Activated T-cell treated with anti-CD3 and anti-CD28 coated beads for 1 hour (primary cell): ENCODE data around the gene ESRRA.

Source experiments
- DNase-seq: peaks from one replicate; pipeline ENCODE4 v3.0.0-alpha.2; 2020; ENCODE audit warnings: low read depth

The ESRRA gene

GRCh38 chr11:64352099-64352994 lies 47.0 kb downstream of the ESRRA start:
- DNase-seq: no peak

- no peak for DNase-seq
Measured at GRCh38 chr11:64352995-64353714, 47.8 kb downstream of the ESRRA start.

- DNase-seq: no peak
Measured at GRCh38 chr11:64353715-64354506, 48.6 kb downstream of the ESRRA start.

GRCh38 chr11:64355078-64355940 lies 50.0 kb downstream of the ESRRA start:
- DNase-seq: no peak

GRCh38 chr11:64356498-64357411 lies 51.4 kb downstream of the ESRRA start:
- no peak for DNase-seq

- no peak for DNase-seq
Measured at GRCh38 chr11:64357446-64357845, 52.1 kb downstream of the ESRRA start.

GRCh38 chr11:64357904-64358535 lies 52.7 kb downstream of the ESRRA start:
- DNase-seq: no peak

GRCh38 chr11:64358536-64358906 lies 53.2 kb downstream of the ESRRA start:
- DNase-seq: no peak

- DNase-seq: no peak
Measured at GRCh38 chr11:64358907-64359711, 53.8 kb downstream of the ESRRA start, which contains the start of gene RPS6KA4. RPS6KA4 (plus strand) TSS chr11:64359162; CDS start chr11:64359236, 74 bp downstream.

- no peak for DNase-seq
Measured at GRCh38 chr11:64359712-64360445, 54.6 kb downstream of the ESRRA start.

GRCh38 chr11:64360448-64360921 lies 55.2 kb downstream of the ESRRA start:
- DNase-seq: no peak

- no peak for DNase-seq
Measured at GRCh38 chr11:64361659-64362058, 56.3 kb downstream of the ESRRA start.

GRCh38 chr11:64362339-64362738 lies 57.0 kb downstream of the ESRRA start:
- DNase-seq: no peak

GRCh38 chr11:64364435-64364834 lies 59.1 kb downstream of the ESRRA start:
- no peak for DNase-seq

- no peak for DNase-seq
Measured at GRCh38 chr11:64364911-64365310, 59.6 kb downstream of the ESRRA start.
